ENCODE measurements around the gene NOS1AP.

The NOS1AP gene

GRCh38 chr1:162207862-162208261 lies 138.4 kb downstream of the NOS1AP start:
- no peak for DNase-seq (ENCODE audit: low read depth, low spot score)
- H3K27ac ChIP-seq = no peak overlapping the region

DNA sequence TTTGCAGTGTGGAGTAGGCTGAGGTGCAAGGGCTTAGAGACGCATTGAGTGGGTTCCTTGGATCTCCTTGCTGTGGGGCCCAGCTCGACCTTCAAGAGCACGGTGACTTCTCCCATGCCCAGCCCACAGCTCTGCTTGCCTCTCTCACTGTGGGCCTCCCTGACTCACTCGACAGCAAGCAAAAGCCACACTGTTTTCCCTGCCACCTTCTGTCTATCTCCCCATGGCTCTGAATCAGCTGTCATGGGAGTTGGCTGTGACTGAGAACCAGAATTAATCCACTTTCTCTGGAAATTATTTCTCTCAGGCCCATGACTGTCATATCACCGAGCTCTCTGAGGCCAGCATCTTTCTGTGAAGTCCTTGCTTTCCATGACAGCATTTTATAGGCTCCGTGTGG lies 140.7 kb downstream of the NOS1AP start:
- H3K27ac ChIP-seq = no peak overlapping the region
- no peak for DNase-seq (ENCODE audit: low read depth, low spot score)

- DNase-seq (ENCODE audit: low read depth, low spot score) = no peak
- no peak overlapping the region for H3K27ac ChIP-seq
Observed at GRCh38 chr1:162212713-162213112, 143.2 kb downstream of the NOS1AP start.

DNA sequence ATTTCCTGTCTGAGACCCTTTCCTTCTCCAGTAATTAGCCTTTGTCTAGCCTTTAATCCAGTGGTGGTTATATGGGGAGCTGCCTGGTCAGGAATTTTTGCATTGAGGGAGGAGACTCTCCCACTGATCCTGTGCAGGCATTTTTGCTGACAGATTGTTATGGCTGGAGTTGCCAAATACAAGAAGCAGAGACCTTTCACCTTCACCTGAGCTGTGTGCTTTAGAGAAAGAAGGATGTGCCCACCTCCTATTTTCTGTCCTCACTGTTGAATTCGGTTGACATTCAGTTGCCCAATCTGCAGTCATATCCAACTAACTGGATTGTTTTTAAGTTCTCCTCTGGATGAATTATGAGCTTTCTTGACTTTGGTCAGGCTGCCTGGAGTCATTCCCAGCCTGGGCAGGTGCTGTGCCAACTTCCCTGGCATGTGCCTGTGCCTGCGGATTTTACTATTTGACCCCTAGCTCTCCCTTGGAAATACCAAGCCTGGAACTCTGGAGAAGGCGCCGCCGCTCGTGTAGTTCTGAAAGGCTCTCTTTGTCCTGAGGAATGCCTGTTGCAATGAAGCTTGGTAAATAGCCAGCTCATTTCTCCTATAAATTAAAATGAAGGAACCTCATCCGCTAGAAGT lies 143.9 kb downstream of the NOS1AP start:
- H3K27ac ChIP-seq = no peak overlapping the region
- DNase-seq (ENCODE audit: low read depth, low spot score) = no peak

DNA sequence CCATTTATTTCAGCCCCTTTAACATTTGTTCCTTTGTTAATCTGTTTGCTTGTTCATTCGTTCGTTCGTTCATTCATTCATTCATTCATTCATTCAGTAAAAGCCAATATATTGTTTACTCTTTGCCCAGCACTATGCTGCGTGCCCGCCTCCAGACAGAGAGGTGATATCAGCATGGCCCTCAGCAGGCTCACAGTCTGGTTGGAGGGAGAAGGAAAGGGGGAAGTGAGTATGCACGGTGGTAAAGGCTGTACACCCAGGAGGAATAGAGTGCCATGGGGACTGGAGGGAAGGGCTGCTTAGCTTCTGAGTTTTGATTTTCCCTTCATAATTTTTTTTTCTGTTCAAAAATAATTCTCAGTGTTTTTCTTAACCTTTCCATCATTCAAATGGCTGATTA lies 144.7 kb downstream of the NOS1AP start:
- DNase-seq (ENCODE audit: low read depth, low spot score) = no peak
- H3K27ac ChIP-seq = no peak overlapping the region

- DNase-seq (ENCODE audit: low read depth, low spot score) = no peak
- H3K27ac ChIP-seq = no peak overlapping the region
Observed at GRCh38 chr1:162215902-162216301, 146.4 kb downstream of the NOS1AP start.

GRCh38 chr1:162216604-162217003 lies 147.1 kb downstream of the NOS1AP start:
- no peak for DNase-seq (ENCODE audit: low read depth, low spot score)
- no peak overlapping the region for H3K27ac ChIP-seq

GRCh38 chr1:162217706-162218105 lies 148.2 kb downstream of the NOS1AP start:
- no peak for DNase-seq (ENCODE audit: low read depth, low spot score)
- no peak overlapping the region for H3K27ac ChIP-seq

GRCh38 chr1:162218546-162218945 lies 149.1 kb downstream of the NOS1AP start:
- DNase-seq (ENCODE audit: low read depth, low spot score) = no peak
- no peak overlapping the region for H3K27ac ChIP-seq

- no peak for DNase-seq (ENCODE audit: low read depth, low spot score)
- H3K27ac ChIP-seq = no peak overlapping the region
Observed at GRCh38 chr1:162218975-162219374, 149.5 kb downstream of the NOS1AP start.

DNA sequence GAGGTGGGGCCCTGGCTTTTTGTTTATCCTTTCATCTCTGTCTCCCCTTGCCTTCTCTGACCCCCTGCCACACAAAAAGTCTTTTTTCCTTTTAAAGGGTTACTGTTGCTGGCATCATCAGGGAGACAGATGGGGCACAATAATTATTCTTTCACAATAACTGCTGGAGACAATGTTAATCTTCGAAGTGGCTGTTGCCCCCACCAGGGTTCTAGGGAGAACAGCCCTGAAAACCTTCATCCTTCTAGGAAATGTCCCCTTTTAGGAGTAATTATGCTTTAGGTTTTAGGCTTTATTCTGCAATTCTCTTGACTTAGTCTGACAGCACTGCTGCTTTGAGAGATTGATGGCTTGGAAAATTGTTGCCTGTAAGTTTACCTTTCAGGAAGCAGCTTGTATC lies 150.0 kb downstream of the NOS1AP start:
- no peak for DNase-seq (ENCODE audit: low read depth, low spot score)
- no peak overlapping the region for H3K27ac ChIP-seq

DNA sequence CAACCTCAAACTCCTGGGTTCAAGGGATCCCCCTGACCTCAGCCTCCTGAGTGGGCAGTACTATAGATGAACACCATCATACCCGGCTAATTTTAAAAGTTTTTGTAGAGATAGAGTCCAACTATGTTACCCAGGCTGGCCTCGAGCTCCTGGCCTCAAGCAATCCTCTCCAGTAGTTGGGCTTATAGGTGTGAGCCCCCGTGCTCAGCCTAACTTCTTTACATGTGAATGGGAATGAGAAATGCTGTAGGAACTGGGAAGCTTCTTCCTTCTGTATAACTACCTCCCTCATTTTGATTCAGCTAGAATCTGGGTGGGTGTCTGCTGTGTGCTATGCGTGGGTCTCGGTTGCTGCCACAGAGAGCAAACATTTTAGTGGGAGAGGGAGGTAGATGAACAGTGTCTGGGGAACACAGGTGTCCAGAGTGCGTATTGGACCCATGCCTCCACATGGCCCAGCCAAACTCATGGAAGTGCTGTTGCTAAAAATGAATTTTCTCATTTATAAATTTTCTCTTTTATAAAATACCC lies 150.6 kb downstream of the NOS1AP start:
- DNase-seq (ENCODE audit: low read depth, low spot score) = no peak
- no peak overlapping the region for H3K27ac ChIP-seq

GRCh38 chr1:162222014-162222413 lies 152.5 kb downstream of the NOS1AP start:
- H3K27ac ChIP-seq = no peak overlapping the region
- DNase-seq (ENCODE audit: low read depth, low spot score) = no peak

DNA sequence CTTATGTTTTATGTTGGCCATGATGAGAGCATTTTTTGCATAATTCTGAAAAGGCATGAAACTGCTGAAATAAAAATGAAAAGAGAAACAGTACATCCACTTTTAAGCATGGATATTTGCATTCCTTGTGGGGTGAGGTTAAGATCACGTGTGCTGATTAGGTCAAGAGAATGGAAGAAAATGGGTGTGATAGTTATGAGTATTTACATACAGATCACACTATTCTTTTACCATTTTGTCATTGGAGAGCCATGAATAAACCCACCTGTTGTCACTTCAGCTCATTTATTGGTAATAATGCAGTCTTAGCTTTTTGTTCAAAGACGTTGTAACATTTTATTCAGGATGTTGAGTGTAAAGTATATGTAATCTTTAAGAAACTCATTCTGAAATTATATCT lies 153.2 kb downstream of the NOS1AP start:
- no peak overlapping the region for H3K27ac ChIP-seq
- no peak for DNase-seq (ENCODE audit: low read depth, low spot score)

DNA sequence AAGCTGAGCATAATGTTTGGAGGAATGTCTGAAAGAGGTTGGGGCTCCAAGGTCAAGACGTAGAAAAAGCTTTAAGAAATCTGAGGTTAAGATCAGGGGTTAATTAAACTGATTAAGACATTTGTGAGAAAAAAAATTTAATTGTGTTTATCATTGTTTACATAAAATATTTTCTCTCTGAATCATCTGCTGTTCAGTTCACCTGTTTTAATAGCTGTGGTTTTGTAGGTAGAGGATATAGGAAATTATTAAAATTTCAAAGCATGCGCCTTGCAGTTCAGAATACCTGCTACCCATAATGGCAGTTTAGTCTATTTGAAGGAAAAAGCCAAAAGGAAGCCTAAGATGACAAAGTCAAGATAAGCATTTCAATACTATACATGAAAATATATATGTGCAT lies 154.0 kb downstream of the NOS1AP start:
- no peak for DNase-seq (ENCODE audit: low read depth, low spot score)

GRCh38 chr1:162224267-162224666 lies 154.8 kb downstream of the NOS1AP start:
- no peak overlapping the region for H3K27ac ChIP-seq
- no peak for DNase-seq (ENCODE audit: low read depth, low spot score)

More for the DNA sequence above, 154.0 kb downstream of the NOS1AP start:
- no peak overlapping the region for H3K27ac ChIP-seq

DNA sequence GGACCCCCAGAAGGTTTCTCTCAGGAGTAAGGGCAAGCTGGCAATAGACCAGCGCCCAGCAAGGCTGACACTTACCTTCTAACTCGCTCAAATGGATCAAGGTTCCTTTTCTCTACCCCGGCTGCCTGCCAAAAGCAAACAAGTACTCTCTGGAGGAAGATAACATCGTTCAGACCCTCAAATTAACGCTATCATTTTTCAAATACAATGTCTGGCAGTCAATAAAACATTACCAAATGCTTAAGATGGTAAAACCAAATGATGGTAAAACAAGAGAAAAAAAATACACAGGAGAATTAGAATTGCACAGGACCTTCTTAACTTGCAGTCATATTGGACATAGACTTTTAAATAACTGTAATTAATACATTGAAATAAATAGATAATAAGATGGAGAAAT lies 159.1 kb downstream of the NOS1AP start:
- DNase-seq (ENCODE audit: low read depth, low spot score) = no peak
- no peak overlapping the region for H3K27ac ChIP-seq

DNA sequence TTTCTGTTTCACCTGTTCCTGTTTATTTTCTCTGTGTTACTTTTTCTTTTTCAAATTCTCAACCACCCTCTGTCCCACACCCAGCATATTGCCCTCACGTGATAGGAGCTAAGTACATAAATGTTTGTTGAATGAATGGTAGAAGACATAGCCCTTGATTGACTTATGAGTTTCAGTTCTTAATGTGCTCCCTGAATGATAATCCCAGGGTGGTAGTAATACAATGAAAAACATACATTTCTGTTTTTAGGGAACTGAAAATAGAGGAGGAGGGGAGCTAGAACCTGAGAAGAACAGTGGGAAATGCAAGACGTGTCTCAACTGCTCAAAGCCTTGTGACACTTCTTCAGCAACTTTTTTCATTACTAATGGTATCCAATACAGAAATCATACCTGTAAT lies 160.1 kb downstream of the NOS1AP start:
- DNase-seq (ENCODE audit: low read depth, low spot score) = no peak
- no peak overlapping the region for H3K27ac ChIP-seq

DNA sequence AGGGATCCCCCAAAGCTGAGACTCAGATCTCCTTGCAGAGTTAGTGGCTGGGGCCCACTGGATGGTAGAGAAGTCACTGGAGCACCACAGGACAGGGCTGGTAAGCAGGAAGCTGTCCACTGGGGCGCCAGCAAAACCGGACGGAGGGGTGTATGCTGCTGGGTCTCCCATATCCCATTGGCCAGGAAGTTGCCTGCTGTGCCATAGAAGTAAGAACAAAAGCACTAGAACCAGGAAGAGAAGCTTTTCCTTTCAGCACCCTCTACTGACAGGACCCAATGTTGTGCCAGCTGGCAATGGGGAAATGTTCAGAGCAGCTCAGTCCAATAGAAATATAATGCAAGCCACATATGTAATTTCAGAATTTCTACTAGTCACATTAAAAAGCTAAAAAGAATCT lies 160.6 kb downstream of the NOS1AP start:
- no peak for DNase-seq (ENCODE audit: low read depth, low spot score)

DNA sequence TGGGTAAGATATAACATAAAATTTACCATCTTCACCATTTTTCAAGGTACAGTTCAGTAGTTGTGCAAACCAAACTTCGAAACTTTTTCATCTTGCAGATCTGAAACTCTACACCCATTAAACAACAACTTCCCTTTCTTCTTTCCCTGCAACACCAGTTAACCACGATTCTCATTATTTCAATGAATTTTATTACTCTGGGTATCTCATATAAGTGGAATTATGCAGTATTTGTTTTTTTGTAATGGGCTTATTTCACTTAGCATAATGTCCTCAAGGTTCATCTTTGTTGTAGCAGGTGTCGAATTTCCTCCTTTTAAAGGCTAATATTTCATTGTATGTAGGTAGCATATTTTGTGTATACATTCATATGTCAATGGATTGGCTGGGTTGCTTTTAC lies 161.0 kb downstream of the NOS1AP start:
- DNase-seq (ENCODE audit: low read depth, low spot score) = no peak
- H3K27ac ChIP-seq = no peak overlapping the region

More for the DNA sequence above, 160.6 kb downstream of the NOS1AP start:
- no peak overlapping the region for H3K27ac ChIP-seq

GRCh38 chr1:162232034-162232711 lies 162.7 kb downstream of the NOS1AP start:
- no peak overlapping the region for H3K27ac ChIP-seq
- no peak for DNase-seq (ENCODE audit: low read depth, low spot score)

GRCh38 chr1:162233066-162233465 lies 163.6 kb downstream of the NOS1AP start:
- DNase-seq (ENCODE audit: low read depth, low spot score) = no peak

More at GRCh38 chr1:162233066-162233465, 163.6 kb downstream of the NOS1AP start:
- no peak overlapping the region for H3K27ac ChIP-seq

All from epithelial cell of prostate (primary cell).